Erythroblast (primary cell): Measurements from ENCODE around the gene ACBD3.

Source experiments
- GATA1 ChIP-seq: IDR thresholded peaks from 2 replicates; pipeline ENCODE4 v1.6.1; 2011; ENCODE audit warnings: low read depth, mild to moderate bottlenecking, control low read depth, low read length, moderate library complexity
- POLR2A ChIP-seq: IDR thresholded peaks from 2 replicates; pipeline ENCODE4 v1.6.1; 2011; ENCODE audit warnings: mild to moderate bottlenecking, low read length

DNA sequence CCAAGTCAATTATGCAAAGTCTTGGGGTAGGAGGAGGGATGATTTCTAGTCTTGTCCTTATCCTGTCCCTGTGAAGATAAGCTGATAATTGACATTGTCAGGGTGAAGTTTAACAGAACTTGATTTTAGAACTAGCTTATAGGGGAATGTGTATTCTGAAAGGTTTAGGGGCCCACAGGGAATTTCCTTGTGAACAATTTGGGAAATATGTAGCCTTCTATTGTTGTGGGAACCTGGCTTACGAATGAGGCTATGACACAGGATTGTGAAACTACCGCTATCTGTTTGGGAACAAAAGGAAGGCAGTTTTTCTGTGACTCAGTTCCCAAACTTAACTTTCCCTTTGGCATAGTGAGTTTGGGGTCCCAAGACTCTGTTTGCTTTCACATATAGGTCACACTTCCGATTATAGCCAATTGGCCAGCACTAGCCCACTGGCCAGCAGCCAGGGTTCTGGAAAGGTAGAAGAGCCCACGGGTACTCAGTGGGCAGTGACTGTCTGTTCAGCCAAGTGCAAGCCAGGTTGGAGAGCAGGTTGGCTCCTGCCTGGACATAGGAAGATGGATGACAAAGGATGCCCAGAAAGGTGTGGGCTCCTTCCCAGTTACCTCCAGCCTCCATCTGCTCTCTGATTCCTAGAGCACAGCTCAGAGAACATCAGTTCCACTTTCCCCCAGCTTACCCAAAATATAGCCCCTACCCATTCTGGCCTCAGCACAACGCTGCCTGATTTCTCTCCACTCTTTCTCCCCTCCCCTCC is 88.5 kb downstream of the ACBD3 start:
- TF ChIP-seq POLR2A (no peak), GATA1 (no peak)
